HG02798 (cell line): ENCODE measurements around the gene USP40.
"Not testable (repeated sequence)": the region's sequence is repeated elsewhere in the genome, so short reads cannot be mapped to it uniquely, and the experiment has no call there.

Experiments used
- ATAC-seq: cut with Tn5 transposase; IDR thresholded peaks from one replicate; pipeline ENCODE4 v1.9.1; 2021; ENCODE audit warnings: mild to moderate bottlenecking; ENCODE audit not compliant: unreplicated experiment, poor library complexity

The USP40 gene

GRCh38 chr2:233566141-233566956 lies at the start of gene USP40:
Gene USP40 (minus strand): TSS chr2:233566782. CDS start chr2:233565554, 1,228 bp downstream.
- peak; percentile 82 for ATAC-seq

- no peak for ATAC-seq
Observed at GRCh38 chr2:233611284-233611683, 44.7 kb upstream of the USP40 start.

GRCh38 chr2:233605680-233606079 lies 39.1 kb upstream of the USP40 start:
- no peak for ATAC-seq

- ATAC-seq, result no peak
Observed at GRCh38 chr2:233604826-233605225, 38.2 kb upstream of the USP40 start.

GRCh38 chr2:233603520-233603919 lies 36.9 kb upstream of the USP40 start:
- ATAC-seq, result no peak

GRCh38 chr2:233602076-233602475 lies 35.5 kb upstream of the USP40 start:
- no peak for ATAC-seq

GRCh38 chr2:233600386-233600785 lies 33.8 kb upstream of the USP40 start:
- ATAC-seq, result no peak

- ATAC-seq, result no peak
Observed at GRCh38 chr2:233598952-233599351, 32.4 kb upstream of the USP40 start.

- ATAC-seq, result no peak
Observed at GRCh38 chr2:233597522-233597921, 30.9 kb upstream of the USP40 start.

- peak; percentile 73 for ATAC-seq
Observed at GRCh38 chr2:233593201-233593600, 26.6 kb upstream of the USP40 start.

GRCh38 chr2:233592706-233593105 lies 26.1 kb upstream of the USP40 start:
- ATAC-seq, result peak; percentile 15

- ATAC-seq, result no peak
Observed at GRCh38 chr2:233588400-233588799, 21.8 kb upstream of the USP40 start.

- ATAC-seq, result no peak
Observed at GRCh38 chr2:233584210-233584609, 17.6 kb upstream of the USP40 start.

GRCh38 chr2:233583217-233583965 lies 16.8 kb upstream of the USP40 start:
- ATAC-seq, result not testable (repeated sequence)

GRCh38 chr2:233577341-233577740 lies 10.8 kb upstream of the USP40 start:
- ATAC-seq, result not testable (repeated sequence)

- ATAC-seq, result no peak
Observed at GRCh38 chr2:233572468-233572867, 5.9 kb upstream of the USP40 start.

- ATAC-seq, result no peak
Observed at GRCh38 chr2:233571462-233571861, 4.9 kb upstream of the USP40 start.

- no peak for ATAC-seq
Observed at GRCh38 chr2:233571001-233571400, 4.4 kb upstream of the USP40 start.

- peak; percentile 26 for ATAC-seq
Observed at GRCh38 chr2:233565685-233566140, 869 bp downstream of the USP40 start.

- ATAC-seq, result no peak
Observed at GRCh38 chr2:233563663-233564430, 2.7 kb downstream of the USP40 start.
